GM21737 (cell line): ENCODE data around the gene SIT1.
"Not testable (repeated sequence)": the region's sequence is repeated elsewhere in the genome, so short reads cannot be mapped to it uniquely, and the experiment has no call there.

ENCODE experiments used
- ATAC-seq: cut with Tn5 transposase; IDR thresholded peaks from one replicate; pipeline ENCODE4 v1.9.1; 2021; ENCODE audit warnings: mild to moderate bottlenecking, moderate library complexity; ENCODE audit not compliant: unreplicated experiment

The SIT1 gene

DNA sequence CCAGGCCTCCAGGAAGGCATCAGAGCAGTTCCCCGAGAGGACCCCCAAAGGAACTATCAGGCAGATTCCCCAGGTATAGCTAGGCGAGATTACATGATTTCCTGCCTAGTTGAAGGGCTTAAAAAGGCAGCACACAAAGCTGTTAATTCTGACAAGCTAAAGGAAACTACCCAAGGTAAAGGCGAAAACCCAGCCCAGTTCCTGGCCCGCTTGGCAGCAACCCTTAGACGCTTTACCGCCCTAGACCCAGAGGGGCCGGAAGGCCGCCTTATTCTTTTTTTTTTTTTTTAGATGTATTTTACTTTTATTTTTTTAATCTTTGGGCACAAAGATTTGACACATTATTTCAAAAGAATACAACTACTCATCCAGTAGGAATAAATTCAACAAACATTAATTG, 12.0 kb downstream of the SIT1 start:
- not testable (repeated sequence) for ATAC-seq

DNA sequence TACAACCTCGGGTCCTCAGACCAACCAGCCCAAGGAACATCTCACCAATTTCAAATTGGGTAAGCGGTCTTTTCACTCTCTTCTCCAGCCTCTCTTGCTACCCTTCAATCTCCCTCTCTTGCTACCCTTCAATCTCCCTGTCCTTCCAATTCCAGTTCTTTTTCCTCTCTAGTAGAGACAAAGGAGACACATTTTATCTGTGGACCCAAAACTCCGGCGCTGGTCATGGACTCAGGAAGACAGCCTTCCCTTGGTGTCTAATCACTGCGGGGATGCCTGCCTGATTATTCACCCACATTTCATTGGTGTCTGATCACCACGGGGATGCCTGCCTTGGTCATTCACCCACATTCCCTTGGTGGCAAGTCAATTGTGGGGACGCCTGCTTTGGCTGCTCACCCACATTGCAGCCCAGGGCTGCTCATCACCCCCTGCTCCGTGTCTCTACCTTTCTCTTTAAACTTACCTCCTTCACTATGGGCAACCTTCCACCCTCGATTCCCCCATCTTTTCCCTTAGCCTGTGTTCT, 13.2 kb downstream of the SIT1 start:
- not testable (repeated sequence) for ATAC-seq

DNA sequence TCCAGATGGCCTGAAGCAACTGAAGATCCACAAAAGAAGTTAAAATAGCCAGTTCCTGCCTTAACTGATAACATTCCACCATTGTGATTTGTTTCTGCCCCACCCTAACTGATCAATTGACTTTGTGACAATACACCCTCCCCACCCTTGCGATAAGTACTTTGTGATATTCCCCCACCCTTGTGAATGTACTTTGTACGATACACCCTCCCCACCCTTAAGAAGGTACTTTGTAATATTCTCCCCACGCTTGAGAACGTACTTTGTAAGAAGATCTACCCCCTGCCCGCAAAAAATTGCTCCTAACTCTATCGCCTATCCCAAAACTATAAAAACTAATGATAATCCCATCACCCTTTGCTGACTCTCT, 13.9 kb downstream of the SIT1 start:
- not testable (repeated sequence) for ATAC-seq

DNA sequence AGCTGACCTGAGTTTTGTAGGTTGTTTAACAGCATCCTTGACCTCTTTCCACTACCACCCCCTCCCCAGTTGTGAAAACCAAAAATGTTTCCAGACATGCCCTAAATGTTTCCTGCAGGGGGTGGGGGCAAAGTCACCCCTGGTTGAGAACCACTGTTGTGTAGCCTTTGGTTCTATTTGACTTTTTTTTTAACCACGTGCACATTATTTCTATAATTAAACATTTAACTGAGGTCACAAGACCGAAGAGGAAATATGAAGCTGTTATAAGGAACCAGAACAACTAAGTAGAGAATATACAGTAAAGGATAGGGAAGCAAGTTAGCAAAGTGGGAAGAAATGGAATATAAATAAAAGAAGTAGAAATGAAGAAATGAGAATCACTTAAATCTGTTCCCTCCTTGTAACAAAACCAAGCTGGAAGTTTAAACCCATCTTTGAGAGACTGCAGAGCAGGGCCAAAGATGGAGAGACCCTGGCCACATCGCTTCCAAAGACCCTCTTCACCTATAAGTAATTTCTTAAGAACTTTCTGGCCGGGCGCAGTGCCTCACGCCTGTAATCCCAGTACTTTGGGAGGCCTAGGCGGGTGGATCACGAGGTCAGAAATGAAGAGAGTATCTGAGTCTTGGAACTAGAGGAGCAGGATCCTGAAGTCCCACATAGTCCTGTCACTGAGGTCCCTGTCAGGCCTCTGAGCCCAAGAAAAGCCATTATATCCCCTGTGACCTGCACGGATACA, 14.4 kb downstream of the SIT1 start:
- no peak for ATAC-seq

DNA sequence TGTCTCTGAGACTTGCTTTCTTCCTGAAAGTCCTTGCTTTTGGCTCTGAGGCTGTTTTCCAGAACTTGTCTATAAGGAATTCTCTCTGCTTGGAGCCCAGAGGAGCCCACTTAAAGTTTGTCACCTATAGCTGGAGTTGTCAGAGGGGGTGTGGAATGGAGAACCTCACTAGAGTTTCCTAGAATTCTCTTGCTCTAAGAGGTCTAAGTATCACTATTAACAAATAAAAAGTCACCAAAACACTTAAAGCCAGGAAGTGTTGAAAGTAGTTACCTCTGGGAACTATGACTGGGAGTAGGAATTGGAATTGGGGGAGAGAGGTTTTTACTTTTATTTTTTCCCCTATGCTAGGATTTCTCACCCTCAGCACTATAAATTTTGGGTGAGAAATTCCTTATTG, 15.0 kb downstream of the SIT1 start:
- no peak for ATAC-seq

DNA sequence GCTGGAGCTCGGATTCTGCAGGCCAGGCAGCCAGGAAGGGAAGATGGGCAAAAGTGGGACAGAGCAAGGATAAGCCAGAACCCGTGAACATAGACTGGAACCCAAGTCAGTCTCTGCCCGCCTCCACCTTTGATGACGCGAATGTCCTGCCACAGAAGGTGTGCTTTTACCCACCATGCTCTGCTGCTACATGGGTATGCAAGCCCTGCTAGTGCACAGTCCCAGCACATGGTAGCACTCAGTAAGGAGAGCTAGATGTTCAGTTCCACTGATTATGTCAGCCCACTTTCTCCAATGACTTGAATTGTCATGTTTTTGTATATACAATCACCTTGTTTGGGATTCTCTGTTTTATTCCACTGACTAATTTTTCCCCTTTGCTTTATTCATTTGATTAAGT, 21.1 kb downstream of the SIT1 start:
- ATAC-seq: no peak

DNA sequence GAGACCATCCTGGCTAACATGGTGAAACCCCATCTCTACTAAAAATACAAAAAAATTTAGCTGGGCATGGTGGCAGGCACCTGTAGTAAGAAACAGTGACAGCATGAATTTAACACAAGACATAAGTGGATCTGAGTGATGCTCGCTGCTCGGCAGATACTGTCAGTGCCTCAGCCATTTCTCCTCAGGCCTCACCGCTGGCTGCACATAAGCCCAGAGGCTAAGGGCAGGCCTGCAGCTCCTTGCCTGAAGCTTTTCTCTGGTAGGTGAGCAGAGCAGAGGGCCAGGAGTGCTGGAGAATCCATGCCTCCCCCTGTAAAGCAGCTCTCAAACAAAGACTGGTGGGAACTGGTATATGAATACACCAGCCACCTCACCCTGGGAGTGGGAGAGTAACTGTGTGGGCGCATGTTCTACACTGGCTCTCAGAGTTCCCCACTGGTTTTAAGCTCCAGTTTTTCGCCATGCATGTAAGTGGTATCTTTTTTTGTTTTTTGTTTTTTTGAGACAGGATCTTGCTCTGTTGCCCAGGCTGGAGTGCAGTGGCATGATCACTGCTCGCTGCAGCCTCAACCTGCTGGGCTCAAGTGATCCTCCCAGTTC, 22.2 kb downstream of the SIT1 start:
- ATAC-seq: no peak

DNA sequence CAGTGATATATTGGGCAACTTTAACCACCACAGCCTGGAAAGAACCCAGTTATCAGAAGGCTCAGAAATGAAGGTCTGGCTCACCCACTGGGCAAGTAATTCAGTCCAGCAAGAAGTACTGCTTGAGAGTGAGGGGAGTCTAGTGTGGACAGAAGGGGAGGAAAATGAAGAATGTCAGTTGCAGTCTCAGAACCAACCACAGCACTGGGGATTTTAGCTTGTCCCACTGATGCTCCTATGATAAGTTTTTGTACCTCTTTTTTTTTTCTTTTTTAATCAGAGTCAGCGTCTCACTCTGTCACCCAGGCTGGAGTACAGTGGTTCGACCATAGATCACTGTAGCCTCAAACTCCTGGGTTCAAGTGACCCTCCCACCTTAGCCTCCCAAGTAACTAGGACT, 23.2 kb downstream of the SIT1 start:
- no peak for ATAC-seq

DNA sequence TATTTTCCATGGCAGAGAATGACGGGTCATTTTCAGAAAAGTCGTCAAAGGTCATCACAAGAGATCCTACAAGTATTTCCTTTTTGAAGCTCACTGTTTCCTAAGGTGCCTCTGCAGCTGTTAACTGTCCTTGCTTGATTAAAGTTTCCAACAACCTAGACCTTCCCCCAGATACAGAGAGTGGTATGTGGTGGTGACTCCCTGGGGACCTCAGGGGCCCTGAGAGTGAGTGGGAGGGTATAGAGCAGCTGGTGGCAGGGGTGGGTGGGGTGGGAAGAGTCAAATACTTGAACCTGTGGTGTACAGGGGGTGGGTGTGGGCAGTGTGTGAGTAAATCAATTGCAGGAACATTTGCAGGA, 31.0 kb downstream of the SIT1 start:
- peak; percentile 40 for ATAC-seq

DNA sequence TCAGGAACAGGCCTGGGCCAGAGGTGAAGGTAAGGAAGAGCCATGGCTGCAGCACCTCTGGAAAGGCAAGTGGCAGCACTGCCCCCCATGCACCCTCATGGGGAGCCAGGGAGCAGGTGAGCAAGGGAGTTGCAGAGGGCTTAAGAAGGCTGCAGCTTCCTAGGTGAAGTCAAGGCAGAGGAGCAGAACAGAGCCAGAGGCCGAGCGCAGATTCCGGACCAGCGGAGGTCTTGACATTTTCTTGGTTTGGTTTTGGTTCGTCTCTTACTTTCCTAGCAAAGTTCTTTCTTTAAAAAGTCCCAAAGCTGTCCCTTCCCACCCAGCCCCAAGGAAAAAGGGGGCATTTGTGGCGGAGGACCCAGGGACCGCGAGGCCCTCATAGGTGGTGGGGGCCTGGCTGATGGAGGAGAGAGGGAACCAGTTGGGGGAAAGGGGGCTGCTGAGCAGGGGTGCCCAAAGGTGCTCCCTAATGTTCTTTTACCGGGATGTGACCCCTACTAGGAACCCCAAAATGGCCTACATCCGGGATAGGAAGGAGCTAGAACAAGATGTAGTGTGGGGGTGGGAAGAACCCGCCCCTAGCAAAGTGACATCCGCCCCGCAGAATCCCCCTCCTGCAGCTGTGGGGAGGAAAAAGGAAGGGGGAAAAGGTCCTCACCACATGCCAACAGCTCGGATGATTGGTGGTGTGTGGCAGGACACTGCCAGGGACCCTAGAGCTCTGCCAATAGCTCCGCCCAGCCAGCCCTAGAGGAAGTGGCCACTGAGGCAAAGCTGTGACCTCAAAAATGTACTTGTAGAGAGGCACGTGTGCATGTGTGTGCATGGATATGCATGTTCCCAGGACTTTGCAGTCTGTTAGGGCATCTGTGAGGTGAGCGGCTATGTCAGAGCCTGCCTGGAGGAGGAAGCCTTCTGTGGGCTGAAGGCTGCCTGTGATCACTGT, 31.6 kb downstream of the SIT1 start:
- ATAC-seq: peak; percentile 48

DNA sequence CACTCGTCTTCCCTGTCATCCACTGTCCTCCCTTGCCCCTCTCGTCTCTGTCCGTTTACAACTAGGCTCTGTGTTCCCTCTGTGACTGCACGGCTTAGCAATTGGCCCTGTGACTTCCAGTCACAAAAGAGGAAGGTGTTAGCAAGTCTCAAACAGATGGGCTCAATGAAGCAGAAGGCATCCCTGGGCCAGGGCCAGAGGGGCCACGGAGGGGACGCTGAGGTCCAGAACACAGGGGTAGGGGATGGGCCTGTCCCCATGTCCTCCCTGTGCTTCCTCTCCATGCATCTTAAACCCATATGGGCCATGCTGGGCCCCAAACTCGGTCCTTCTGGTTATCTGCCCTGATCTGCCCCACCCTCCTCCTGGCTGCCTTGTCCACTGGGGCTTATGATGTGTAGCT, 32.4 kb downstream of the SIT1 start, which contains the start of gene CD72:
Gene CD72 (minus strand): TSS at position 89 of the 403 bp plus-strand sequence. CDS start 110 bp downstream, outside the sequence.
- ATAC-seq: no peak

DNA sequence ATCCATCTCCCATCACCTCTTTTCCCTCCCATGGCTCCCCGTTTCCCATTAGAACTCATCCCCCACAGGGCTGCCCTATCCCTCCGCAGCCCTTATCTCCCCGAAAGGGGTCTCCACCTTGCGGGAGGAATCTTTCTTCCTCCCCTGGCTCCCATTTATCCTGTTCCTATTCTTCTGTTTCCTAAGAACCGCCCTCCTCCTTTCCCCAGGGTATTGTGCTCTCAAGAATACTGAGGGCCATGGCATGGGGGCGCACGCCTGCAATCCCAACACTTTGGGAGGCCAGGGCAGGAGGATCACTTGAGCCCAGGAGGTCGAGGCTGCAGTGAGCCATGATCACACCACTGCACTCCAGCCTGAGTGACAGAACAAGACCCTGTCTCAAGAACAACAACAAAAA, 33.2 kb downstream of the SIT1 start:
- no peak for ATAC-seq

DNA sequence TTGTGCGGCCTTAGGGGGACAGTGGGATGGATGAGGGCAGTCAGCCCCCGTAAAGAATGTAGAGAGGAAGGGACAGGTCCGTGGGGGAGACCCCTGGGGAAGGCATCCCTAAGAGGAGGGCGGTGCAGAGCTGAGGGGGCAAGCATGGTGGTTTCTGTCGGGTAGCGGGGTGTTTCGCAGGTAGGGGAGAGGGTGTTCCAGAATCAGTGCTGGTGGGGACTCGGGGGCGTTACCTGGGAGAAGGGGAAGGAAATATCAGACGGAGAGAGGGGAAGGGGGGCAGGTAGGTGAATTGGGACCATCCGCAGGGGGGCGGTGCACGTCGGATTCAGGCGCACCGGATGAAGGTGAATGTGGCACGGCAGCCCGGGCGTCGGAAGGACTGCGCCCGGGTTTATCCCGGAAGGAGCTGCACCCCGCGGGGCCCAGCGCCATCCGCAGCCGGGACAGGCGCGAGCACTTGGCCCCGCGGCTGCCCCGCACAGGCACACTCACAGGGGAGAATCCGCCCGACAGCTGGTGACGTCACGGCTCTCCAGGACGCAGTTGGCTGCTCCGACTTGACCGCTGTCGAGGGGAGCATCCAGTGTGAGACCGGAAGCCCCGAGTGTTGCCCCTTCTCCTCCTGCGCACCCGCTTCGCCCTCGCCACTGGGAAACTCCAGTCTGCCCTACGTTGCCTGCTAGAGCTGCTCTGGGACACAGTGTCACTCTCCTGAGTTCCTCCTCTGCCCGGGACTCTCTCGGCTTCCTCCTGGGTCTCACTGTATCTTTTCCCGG, 33.9 kb downstream of the SIT1 start:
- ATAC-seq: no peak

DNA sequence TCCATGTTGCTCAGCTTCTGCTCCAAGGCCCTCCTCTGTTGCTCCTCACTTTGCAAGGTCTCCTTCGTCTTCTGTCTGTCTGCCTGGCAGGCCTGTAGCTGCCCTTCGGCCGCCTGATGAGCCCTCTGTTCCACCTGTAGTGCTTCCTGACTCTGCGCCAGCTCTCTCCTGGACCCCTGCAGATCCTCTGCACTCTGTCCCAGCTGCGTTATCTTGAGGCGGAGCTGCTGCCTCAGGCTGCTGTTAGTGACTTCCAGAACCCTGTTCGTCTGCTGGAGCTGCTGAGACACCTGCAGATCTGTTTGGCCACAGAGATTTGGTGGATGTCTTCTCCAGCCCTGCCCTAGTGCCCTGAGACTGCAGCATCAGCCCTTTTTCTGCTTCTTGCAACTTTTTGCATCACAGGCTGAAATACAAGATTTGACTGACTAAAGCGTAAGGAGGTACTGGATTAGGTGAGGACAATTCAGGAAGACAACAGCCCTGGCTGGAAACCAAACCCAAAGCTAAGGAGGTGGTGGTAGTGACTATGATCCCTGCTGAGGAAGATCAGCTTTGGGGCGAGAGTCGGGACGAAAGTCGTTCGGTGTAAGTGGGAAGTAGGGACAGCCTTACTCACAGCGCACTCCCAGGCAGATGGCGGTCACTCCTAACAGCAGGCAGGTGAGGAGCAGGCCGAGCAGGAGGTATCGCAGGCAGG, 34.6 kb downstream of the SIT1 start:
- ATAC-seq: no peak

DNA sequence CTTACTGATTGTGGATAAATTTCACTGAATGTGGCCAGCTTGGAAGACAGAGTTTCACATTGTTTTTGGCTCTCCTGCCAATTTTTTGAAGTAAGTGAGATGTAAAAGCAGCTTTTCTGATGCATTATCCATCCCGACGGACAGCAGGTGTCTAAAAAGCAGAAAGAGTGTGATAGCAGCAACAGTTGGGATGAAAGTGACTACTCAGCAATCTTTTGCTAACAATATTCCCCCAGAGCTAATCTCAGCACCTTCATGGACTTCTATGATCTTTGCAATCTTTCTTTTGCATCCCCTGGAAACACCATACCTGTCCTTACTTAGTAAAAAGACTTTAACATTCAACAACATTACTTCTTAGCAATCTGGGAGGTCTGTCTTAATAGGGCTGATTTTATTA, 37.9 kb downstream of the SIT1 start:
- no peak for ATAC-seq

DNA sequence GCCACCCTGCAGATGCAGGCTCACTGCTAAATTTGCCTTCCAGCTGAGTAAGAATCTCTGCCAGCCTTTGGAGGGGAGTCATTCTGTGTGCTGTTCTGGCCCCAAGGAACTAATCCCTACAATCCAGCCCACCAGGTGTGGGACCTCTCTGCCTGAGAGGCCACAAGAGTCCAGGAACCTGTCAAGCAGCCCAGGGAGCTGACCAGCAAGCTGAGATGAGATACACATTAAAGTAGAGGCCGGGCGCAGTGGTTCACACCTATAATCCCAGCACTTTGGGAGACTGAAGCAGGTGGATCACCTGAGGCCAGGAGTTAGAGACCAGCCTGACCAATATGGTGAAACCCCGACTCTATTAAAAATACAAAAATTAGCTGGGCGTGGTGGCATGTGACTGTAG, 38.7 kb downstream of the SIT1 start:
- ATAC-seq: not testable (repeated sequence)

DNA sequence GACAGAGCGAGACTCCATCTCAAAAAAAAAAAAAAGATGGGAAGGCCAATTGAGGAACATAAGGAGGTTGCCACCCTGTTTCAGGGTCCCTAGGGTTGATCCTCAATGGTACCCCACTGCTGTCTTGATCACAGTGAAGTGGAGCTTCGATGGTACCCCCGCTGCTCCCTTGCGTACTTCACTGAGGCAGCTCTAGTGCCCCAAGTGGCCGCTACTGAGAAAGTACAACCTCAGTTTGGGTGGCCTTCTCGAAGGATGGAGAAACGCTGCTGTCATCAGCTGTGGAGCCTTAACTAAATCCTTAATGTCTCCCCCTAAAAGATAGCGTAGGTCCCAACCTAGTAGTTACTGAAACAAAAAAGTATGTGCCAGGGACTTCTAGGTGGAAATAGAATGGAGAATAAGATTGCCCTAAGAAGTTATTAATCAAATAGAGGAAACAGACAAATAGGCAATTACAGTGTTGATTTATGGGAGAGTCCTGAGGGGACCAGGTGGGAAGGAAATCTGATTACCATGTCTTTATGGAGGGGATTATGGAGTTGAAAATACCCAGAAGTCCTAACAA, 39.4 kb downstream of the SIT1 start:
- ATAC-seq: no peak

DNA sequence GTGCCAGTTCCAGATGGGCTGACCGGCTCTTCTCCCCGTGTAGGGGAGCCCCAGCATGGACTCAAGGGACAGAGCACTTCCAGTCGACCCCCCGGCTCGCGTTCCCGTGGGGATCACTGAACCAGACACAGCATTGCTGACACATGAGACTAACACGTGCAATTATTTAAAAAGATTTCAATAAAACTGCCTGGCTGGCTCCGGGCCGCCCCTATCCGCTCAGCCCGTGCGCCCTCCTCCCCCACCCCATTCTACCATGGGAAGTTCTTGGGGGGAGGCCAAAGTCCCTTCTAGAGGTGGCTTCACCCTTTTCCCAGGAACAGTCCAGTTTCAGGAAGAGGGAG, 40.9 kb downstream of the SIT1 start:
- ATAC-seq: no peak

DNA sequence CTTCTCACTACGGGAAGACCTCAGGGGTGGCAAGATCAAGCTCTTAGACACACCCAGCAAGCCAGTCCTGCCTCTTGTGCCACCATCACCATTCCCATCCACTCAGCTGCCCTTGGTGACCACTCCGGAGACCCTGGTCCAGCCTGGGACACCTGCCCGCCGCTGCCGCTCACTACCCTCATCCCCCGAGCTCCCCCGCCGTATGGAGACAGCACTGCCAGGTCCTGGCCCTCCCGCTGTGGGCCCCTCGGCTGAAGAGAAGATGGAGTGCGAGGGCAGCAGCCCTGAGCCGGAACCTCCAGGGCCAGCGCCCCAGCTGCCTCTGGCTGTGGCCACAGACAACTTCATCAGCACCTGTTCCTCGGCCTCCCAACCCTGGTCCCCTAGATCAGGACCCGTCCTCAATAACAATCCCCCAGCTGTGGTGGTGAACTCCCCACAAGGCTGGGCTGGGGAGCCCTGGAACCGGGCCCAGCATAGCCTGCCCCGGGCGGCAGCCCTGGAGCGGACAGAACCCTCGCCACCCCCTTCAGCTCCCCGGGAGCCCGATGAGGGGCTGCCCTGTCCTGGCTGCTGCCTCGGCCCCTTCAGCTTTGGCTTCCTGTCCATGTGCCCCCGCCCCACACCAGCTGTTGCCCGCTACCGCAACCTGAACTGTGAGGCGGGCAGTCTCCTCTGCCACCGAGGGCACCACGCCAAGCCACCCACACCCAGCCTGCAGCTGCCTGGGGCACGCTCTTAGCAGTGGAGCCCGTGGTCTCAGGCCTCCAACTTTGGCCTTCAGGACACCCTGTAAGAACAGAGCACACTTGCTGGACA, 41.5 kb downstream of the SIT1 start:
- ATAC-seq: no peak
